B cell (primary cell): Measurements from ENCODE around the gene SLC9C1. TPM values are rescaled to one million over a fixed set of nuclear protein-coding genes. Genes with fewer than 3 reads are reported as not detected.

Source experiments
- ATAC-seq: fragments of 200-7000 bp; cut with Tn5 transposase; one replicate; pipeline ENCODE4 v1.10.0; 2021; ENCODE audit warnings: low read depth, mild to moderate bottlenecking, moderate number of reproducible peaks, moderate library complexity
- CTCF ChIA-PET: fragments of 350-600 bp; sonication (Branson Sonifier 250); formaldehyde crosslinking; loops from one replicate; lab custom pipeline; 2021; ENCODE audit warnings: antibody characterized with exemption, inconsistent platforms; lab: Charles Lee
- POLR2A ChIA-PET: fragments of 350-600 bp; sonication (Branson Sonifier 250); formaldehyde crosslinking; loops from one replicate; lab custom pipeline; 2021; ENCODE audit warnings: antibody characterized with exemption; lab: Charles Lee
- DNase-seq: peaks from one replicate; pipeline ENCODE4 v3.0.0; 2013
- H2AFZ ChIP-seq: 2 replicates; pipeline ENCODE4 v1.6.1; 2012; ENCODE audit warnings: mild to moderate bottlenecking, low read depth, low read length; ENCODE audit not compliant: insufficient read depth, poor library complexity, severe bottlenecking
- H3K27ac ChIP-seq, 2 donors: 1 replicate in 1 of 2; 2 replicates in 1 of 2; pipeline ENCODE4 v1.5.1; 2012 to 2013; ENCODE audit warnings: low read length in 2 of 2, mild to moderate bottlenecking in 2 of 2, moderate library complexity in 1 of 2
- H3K27me3 ChIP-seq, 4 experiments: fragments of 200-600 bp in 1 of 4; sonication (generic) in 1 of 4; replicated peaks in 1 of 4; 1 replicate in 2 of 4; 2 replicates in 2 of 4; pipeline versions ENCODE4 v1.6.1 to v1.7.0; 2013 to 2016; ENCODE audit warnings: low read length in 3 of 4, mild to moderate bottlenecking in 2 of 4, mixed read lengths in 1 of 4, moderate library complexity in 1 of 4; ENCODE audit not compliant: insufficient read depth in 4 of 4, control insufficient read depth in 3 of 4; ENCODE audit errors: control extremely low read depth in 1 of 4
- H3K36me3 ChIP-seq, 2 experiments: replicated peaks in 1 of 2; 1 replicate in 1 of 2; 2 replicates in 1 of 2; pipeline versions ENCODE4 v1.6.1 to v1.7.1; 2013; ENCODE audit warnings: low read length in 1 of 2; ENCODE audit not compliant: insufficient read depth in 2 of 2, control insufficient read depth in 1 of 2; ENCODE audit errors: control extremely low read depth in 1 of 2, extremely low read depth in 1 of 2
- H3K4me1 ChIP-seq, 2 donors: fragments of 200-600 bp in 1 of 2; sonication (generic) in 1 of 2; 1 replicate in 1 of 2; 2 replicates in 1 of 2; pipeline versions ENCODE4 v1.5.1 to v1.6.1; 2013 to 2017; ENCODE audit warnings: low read length in 2 of 2; ENCODE audit not compliant: control insufficient read depth in 2 of 2, insufficient read depth in 2 of 2
- H3K4me2 ChIP-seq: replicated peaks from 2 replicates; pipeline ENCODE3; 2012; ENCODE audit warnings: mild to moderate bottlenecking, low read depth, low read length; ENCODE audit not compliant: poor library complexity, severe bottlenecking
- H3K4me3 ChIP-seq, 5 experiments: fragments of 200-600 bp in 1 of 5; sonication (generic) in 1 of 5; 1 replicate in 3 of 5; 2 replicates in 2 of 5; pipeline versions ENCODE4 v1.5.1 to v1.7.0; 2011 to 2016; ENCODE audit warnings: low read length in 4 of 5, mild to moderate bottlenecking in 4 of 5, low read depth in 2 of 5, control low read depth in 1 of 5, moderate library complexity in 1 of 5; ENCODE audit not compliant: insufficient read depth in 1 of 5; ENCODE audit errors: control extremely low read depth in 1 of 5, extremely low read depth in 1 of 5
- H3K79me2 ChIP-seq: fragments of 200-600 bp; sonication (generic); one replicate; pipeline ENCODE4 v1.6.0; 2016; ENCODE audit warnings: low read length; ENCODE audit not compliant: control insufficient read depth, insufficient read depth
- H3K9ac ChIP-seq: fragments of 200-600 bp; sonication (generic); 2 replicates; pipeline ENCODE4 v1.6.1; 2017; ENCODE audit warnings: mild to moderate bottlenecking, low read length, moderate library complexity
- H3K9me3 ChIP-seq, 3 donors: one replicate each; pipeline versions ENCODE4 v1.6.1 to v1.7.1; 2013; ENCODE audit warnings: low read length in 2 of 3; ENCODE audit not compliant: control insufficient read depth in 2 of 3, insufficient read depth in 1 of 3; ENCODE audit errors: control extremely low read depth in 1 of 3
- H4K20me1 ChIP-seq: 2 replicates; pipeline ENCODE4 v1.6.0; 2012; ENCODE audit warnings: mild to moderate bottlenecking, low read length; ENCODE audit not compliant: insufficient read depth, control insufficient read depth, poor library complexity, severe bottlenecking
- H3K27ac Mint-ChIP-seq: one replicate; pipeline ENCODE4 v1.8.0; 2021; ENCODE audit warnings: mixed read lengths
- H3K27me3 Mint-ChIP-seq: one replicate; pipeline ENCODE4 v1.8.0; 2021; ENCODE audit warnings: mixed read lengths
- H3K4me1 Mint-ChIP-seq: one replicate; pipeline ENCODE4 v1.8.0; 2021; ENCODE audit warnings: mixed read lengths
- H3K4me3 Mint-ChIP-seq: one replicate; pipeline ENCODE4 v1.8.0; 2021; ENCODE audit warnings: mixed read lengths
- H3K9me3 Mint-ChIP-seq: one replicate; pipeline ENCODE4 v1.8.0; 2022; ENCODE audit warnings: mixed read lengths; ENCODE audit not compliant: insufficient read depth
- EZH2 ChIP-seq: IDR thresholded peaks from 2 replicates; pipeline ENCODE4 v1.6.1; 2012; ENCODE audit warnings: borderline replicate concordance, low read depth, mild to moderate bottlenecking, moderate library complexity, low read length; ENCODE audit not compliant: insufficient read depth, poor library complexity, severe bottlenecking
- WGBS: methylation state at CpG from one replicate; pipeline ENCODE4 v1.1.5; 2013; ENCODE audit warnings: missing lambda C conversion rate; ENCODE audit not compliant: insufficient coverage; 5-methylcytosine and 5-hydroxymethylcytosine counted together
- intact Hi-C: fragments of 100-400 bp; cut with micrococcal nuclease; formaldehyde crosslinking; loops from one replicate; pipeline ENCODE4 v1.10.0; 2022
- polyA plus RNA-seq: library from polyadenylated mRNA; depleted of rRNA; stranded (reverse); fragments of >200 nt; gene quantifications from 2 replicates; pipeline ENCODE4 v1.2.3, GENCODE V29; 2012
- total RNA-seq, 2 donors: library from RNA; stranded (reverse); fragments of 120-200 nt in 1 of 2; gene quantifications; 1 replicate in 1 of 2; 2 replicates in 1 of 2; pipeline versions ENCODE4 v1.2.3 to v1.2.4, GENCODE V29; 2013 to 2022
- TF ChIP-seq, protein P1 (sequence below): fragments of 200-600 bp; IDR thresholded peaks from one replicate; pipeline ENCODE4 v1.8.0; 2022; ENCODE audit warnings: antibody characterized with exemption, mild to moderate bottlenecking

The SLC9C1 gene
- total and polyA plus RNA-seq, 2 donors (not counting 1 experiment from before 2014, with no cell fraction given): 0.07 to 0.49 TPM

DNA sequence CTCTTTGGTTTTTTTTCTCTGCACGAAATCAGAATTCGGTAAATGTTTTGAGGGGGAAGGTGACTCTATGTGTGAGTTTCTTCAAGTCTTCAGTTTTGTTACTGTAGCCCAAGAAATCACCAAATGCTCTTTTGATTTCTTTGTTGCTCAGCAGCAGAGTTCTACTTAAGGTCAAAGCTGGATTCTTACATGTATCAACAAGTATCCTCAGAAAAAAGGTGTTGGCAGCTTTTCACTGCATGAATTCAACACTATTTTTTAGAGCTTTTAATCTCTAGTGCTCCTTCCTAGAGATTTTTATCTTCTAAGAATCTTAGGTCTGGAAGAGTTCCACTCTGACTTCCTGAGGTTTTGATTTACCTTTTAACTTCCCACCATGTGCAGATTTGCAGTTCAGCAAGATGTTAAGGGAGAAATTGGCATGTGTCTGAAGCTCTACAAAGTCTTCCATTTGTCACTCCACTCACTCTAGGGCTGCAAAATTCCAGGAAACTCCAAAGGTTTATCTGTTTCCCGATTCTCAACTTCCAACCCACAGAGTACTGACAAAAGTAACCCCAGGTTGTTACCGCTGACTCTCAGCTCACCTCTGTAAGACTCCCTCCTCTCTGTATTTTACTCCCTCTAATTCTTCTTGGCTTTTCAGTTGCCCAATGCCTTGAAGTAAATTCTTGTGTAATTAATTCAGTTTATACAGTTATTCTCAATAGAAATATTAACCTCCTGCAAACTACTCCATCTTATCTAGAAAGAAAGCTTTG lies 25.7 kb upstream of the SLC9C1 start:
- no peaks in the 10 kb centered on the region for H3K9me3 Mint-ChIP-seq

DNA sequence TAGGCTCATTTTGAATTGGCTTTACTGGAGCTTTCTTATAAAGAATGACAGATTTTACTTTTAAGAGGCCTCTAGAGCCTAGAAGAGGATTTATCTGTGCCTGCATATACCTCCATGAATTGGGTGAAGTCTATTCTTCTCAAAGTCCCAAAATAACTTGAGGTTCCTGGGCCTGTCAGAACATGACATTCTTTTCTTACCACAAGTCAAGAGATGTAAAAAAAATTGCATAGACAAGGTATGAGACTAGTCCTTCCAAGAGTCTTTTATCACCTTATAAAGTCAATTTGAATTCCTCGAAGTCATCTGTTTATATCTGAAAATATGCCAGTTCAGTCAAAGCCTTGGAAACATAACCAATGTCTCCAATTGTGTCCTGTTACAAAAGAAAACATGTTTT lies 21.8 kb upstream of the SLC9C1 start:
- Mint-ChIP-seq H3K4me1 (peaks cover 7% of the 10 kb centered on the region), H3K9me3 (no peaks in the 10 kb centered on the region), H3K27me3 (no peaks in the 10 kb centered on the region), H3K4me3 (no peak overlapping the region), H3K27ac (no peak overlapping the region)
- H3K36me3 ChIP-seq: no peaks in the 10 kb centered on the region
- H3K4me2 ChIP-seq: no peak overlapping the region
- no peak overlapping the region for H3K4me3 ChIP-seq
- DNase-seq (no peak), ATAC-seq (no peak)
- H4K20me1 ChIP-seq: no peaks in the 10 kb centered on the region
- H3K9me3 ChIP-seq: peaks cover 0 to 4% (median 3%) of the 10 kb centered on the region in 3 donors
- no peak overlapping the region for H3K9ac ChIP-seq
- TF ChIP-seq, protein P1, sequence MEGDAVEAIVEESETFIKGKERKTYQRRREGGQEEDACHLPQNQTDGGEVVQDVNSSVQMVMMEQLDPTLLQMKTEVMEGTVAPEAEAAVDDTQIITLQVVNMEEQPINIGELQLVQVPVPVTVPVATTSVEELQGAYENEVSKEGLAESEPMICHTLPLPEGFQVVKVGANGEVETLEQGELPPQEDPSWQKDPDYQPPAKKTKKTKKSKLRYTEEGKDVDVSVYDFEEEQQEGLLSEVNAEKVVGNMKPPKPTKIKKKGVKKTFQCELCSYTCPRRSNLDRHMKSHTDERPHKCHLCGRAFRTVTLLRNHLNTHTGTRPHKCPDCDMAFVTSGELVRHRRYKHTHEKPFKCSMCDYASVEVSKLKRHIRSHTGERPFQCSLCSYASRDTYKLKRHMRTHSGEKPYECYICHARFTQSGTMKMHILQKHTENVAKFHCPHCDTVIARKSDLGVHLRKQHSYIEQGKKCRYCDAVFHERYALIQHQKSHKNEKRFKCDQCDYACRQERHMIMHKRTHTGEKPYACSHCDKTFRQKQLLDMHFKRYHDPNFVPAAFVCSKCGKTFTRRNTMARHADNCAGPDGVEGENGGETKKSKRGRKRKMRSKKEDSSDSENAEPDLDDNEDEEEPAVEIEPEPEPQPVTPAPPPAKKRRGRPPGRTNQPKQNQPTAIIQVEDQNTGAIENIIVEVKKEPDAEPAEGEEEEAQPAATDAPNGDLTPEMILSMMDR: no peak
- no peak for TF ChIP-seq EZH2
- H3K27ac ChIP-seq: no peak overlapping the region
- ChIA-PET CTCF (interaction anchor here (0.8 to 5.6 kb wide), 3 partner anchors 23 to 302 kb away, joined by 3 to 33 read pairs (median 5); partner anchors contain the start of gene SLC9C1), POLR2A (no interaction called here)
- H3K79me2 ChIP-seq: no peaks in the 10 kb centered on the region
- no peaks in the 10 kb centered on the region for H3K27me3 ChIP-seq
- no peaks in the 10 kb centered on the region for H3K4me1 ChIP-seq
- intact Hi-C loops: no loop called here
- no CpG with 5 or more reads among the region's 1 CpG for WGBS
- no peak overlapping the region for H2AFZ ChIP-seq

More for the DNA sequence above, 25.7 kb upstream of the SLC9C1 start:
- Histone ChIP-seq H3K27ac (no peak overlapping the region), H4K20me1 (no peaks in the 10 kb centered on the region), H3K36me3 (no peaks in the 10 kb centered on the region), H3K27me3 (no peaks in the 10 kb centered on the region), H3K79me2 (no peaks in the 10 kb centered on the region), H3K9ac (no peak overlapping the region), H3K4me2 (no peak overlapping the region), H2AFZ (no peak overlapping the region), H3K9me3 (peaks cover 0 to 4% (median 3%) of the 10 kb centered on the region in 3 donors), H3K4me1 (no peaks in the 10 kb centered on the region), H3K4me3 (no peak overlapping the region)
- no peak overlapping the region for H3K4me3 Mint-ChIP-seq
- H3K27ac Mint-ChIP-seq: no peak overlapping the region
- no peaks in the 10 kb centered on the region for H3K27me3 Mint-ChIP-seq
- CTCF ChIA-PET: interaction anchor here (0.8 to 2.9 kb wide), 10 partner anchors 9 to 218 kb away, joined by 3 to 13 read pairs (median 3); partner anchors contain the start of gene SLC9C1
- DNase-seq (no peak), ATAC-seq (no peak)
- POLR2A ChIA-PET: no interaction called here
- TF ChIP-seq, protein P1: no peak
- TF ChIP-seq EZH2: no peak
- peaks cover 4% of the 10 kb centered on the region for H3K4me1 Mint-ChIP-seq
- intact Hi-C loops: no loop called here
- WGBS: no CpG with 5 or more reads among the region's 4 CpGs
